GM18526 (cell line): ENCODE data around the gene MSI2.

Experiments
- POLR2A ChIP-seq: IDR thresholded peaks from 3 replicates; pipeline ENCODE4 v1.6.1; 2011; ENCODE audit not compliant: insufficient read length; ENCODE audit errors: extremely low read depth

Gene MSI2

GRCh38 chr17:57687642-57688041 lies 431.3 kb downstream of the MSI2 start:
- no peak for TF ChIP-seq POLR2A

GRCh38 chr17:57689254-57689653 lies 432.9 kb downstream of the MSI2 start:
- TF ChIP-seq POLR2A = no peak

GRCh38 chr17:57691939-57692338 lies 435.6 kb downstream of the MSI2 start:
- no peak for TF ChIP-seq POLR2A

GRCh38 chr17:57692770-57693169 lies 436.4 kb downstream of the MSI2 start:
- TF ChIP-seq POLR2A = no peak

GRCh38 chr17:57694051-57694450 lies 437.7 kb downstream of the MSI2 start:
- TF ChIP-seq POLR2A = no peak

GRCh38 chr17:57696050-57696449 lies 439.7 kb downstream of the MSI2 start:
- no peak for TF ChIP-seq POLR2A

GRCh38 chr17:57697197-57697596 lies 440.9 kb downstream of the MSI2 start:
- TF ChIP-seq POLR2A = no peak

GRCh38 chr17:57697891-57698711 lies 441.8 kb downstream of the MSI2 start:
- TF ChIP-seq POLR2A = no peak

GRCh38 chr17:57699751-57700219 lies 443.5 kb downstream of the MSI2 start:
- no peak for TF ChIP-seq POLR2A

- TF ChIP-seq POLR2A = no peak
Measured at GRCh38 chr17:57701124-57701523, 444.8 kb downstream of the MSI2 start.

GRCh38 chr17:57703273-57703672 lies 446.9 kb downstream of the MSI2 start:
- TF ChIP-seq POLR2A = no peak

GRCh38 chr17:57704448-57704847 lies 448.1 kb downstream of the MSI2 start:
- TF ChIP-seq POLR2A = no peak

- TF ChIP-seq POLR2A = no peak
Measured at GRCh38 chr17:57705921-57706695, 449.8 kb downstream of the MSI2 start.

GRCh38 chr17:57706761-57707160 lies 450.4 kb downstream of the MSI2 start:
- TF ChIP-seq POLR2A = no peak

- no peak for TF ChIP-seq POLR2A
Measured at GRCh38 chr17:57707892-57708291, 451.6 kb downstream of the MSI2 start.

- no peak for TF ChIP-seq POLR2A
Measured at GRCh38 chr17:57708410-57708809, 452.1 kb downstream of the MSI2 start.
